H9 (cell line): ENCODE results near the gene PCDHB12. TPM values are rescaled to one million over a fixed set of nuclear protein-coding genes. Genes with fewer than 3 reads are reported as not detected.

Source experiments
- DNase-seq: peaks from one replicate; pipeline ENCODE4 v3.0.0-alpha.2; 2017
- H2AFZ ChIP-seq: one replicate; pipeline ENCODE4 v1.6.1; 2013; ENCODE audit warnings: mild to moderate bottlenecking, low read length, control low read depth, moderate library complexity
- H2AK5ac ChIP-seq: 2 replicates; pipeline ENCODE4 v1.6.1; 2013; ENCODE audit warnings: low read length, control low read depth, mixed read lengths; ENCODE audit not compliant: insufficient read length
- H2BK120ac ChIP-seq: one replicate; pipeline ENCODE4 v1.6.1; 2013; ENCODE audit warnings: low read depth, mild to moderate bottlenecking, low read length, control low read depth, inconsistent platforms; ENCODE audit not compliant: poor library complexity, severe bottlenecking
- H2BK12ac ChIP-seq: 2 replicates; pipeline ENCODE4 v1.6.1; 2013; ENCODE audit warnings: low read length, control low read depth, mixed read lengths, low read depth; ENCODE audit not compliant: insufficient read length
- H2BK15ac ChIP-seq: 2 replicates; pipeline ENCODE4 v1.6.1; 2013; ENCODE audit warnings: low read depth, low read length, control low read depth
- H2BK20ac ChIP-seq: one replicate; pipeline ENCODE4 v1.6.1; 2013; ENCODE audit warnings: low read depth, mild to moderate bottlenecking, low read length, control low read depth, inconsistent platforms; ENCODE audit not compliant: poor library complexity, severe bottlenecking
- H2BK5ac ChIP-seq: 2 replicates; pipeline ENCODE4 v1.6.1; 2013; ENCODE audit warnings: low read length, control low read depth, mixed read lengths; ENCODE audit not compliant: insufficient read length
- H3K14ac ChIP-seq: 2 replicates; pipeline ENCODE4 v1.6.1; 2013; ENCODE audit warnings: low read length, control low read depth; ENCODE audit not compliant: insufficient read depth
- H3K18ac ChIP-seq: 2 replicates; pipeline ENCODE4 v1.6.1; 2013; ENCODE audit warnings: low read depth, mild to moderate bottlenecking, mixed read lengths, low read length, control low read depth; ENCODE audit not compliant: insufficient read length
- H3K23ac ChIP-seq: 2 replicates; pipeline ENCODE4 v1.6.1; 2013; ENCODE audit warnings: low read length, control low read depth, mixed read lengths, low read depth; ENCODE audit not compliant: insufficient read length
- H3K23me2 ChIP-seq: 2 replicates; pipeline ENCODE4 v1.6.1; 2013; ENCODE audit warnings: low read depth, mild to moderate bottlenecking, mixed read lengths, low read length, control low read depth; ENCODE audit not compliant: insufficient read length, poor library complexity, severe bottlenecking
- H3K27ac ChIP-seq: 2 replicates; pipeline ENCODE4 v1.5.1; 2013; ENCODE audit warnings: low read length, control low read depth, mixed read lengths, low read depth; ENCODE audit not compliant: insufficient read length
- H3K27me3 ChIP-seq: 2 replicates; pipeline ENCODE4 v1.6.1; 2013; ENCODE audit warnings: low read length, control low read depth, inconsistent platforms; ENCODE audit not compliant: insufficient read depth
- H3K4ac ChIP-seq: 2 replicates; pipeline ENCODE4 v1.6.1; 2013; ENCODE audit warnings: low read depth, mild to moderate bottlenecking, control low read depth, inconsistent platforms, low read length, moderate library complexity
- H3K4me1 ChIP-seq: 2 replicates; pipeline ENCODE4 v1.6.1; 2013; ENCODE audit warnings: low read length, control low read depth, inconsistent platforms; ENCODE audit not compliant: insufficient read depth
- H3K4me2 ChIP-seq: 2 replicates; pipeline ENCODE4 v1.6.1; 2013; ENCODE audit warnings: low read length, control low read depth, mixed read lengths; ENCODE audit not compliant: insufficient read length, insufficient read depth
- H3K56ac ChIP-seq: 2 replicates; pipeline ENCODE4 v1.6.1; 2013; ENCODE audit warnings: low read depth, mild to moderate bottlenecking, mixed read lengths, low read length, control low read depth; ENCODE audit not compliant: insufficient read length
- H3K79me1 ChIP-seq: 2 replicates; pipeline ENCODE4 v1.6.1; 2013; ENCODE audit warnings: low read depth, mild to moderate bottlenecking, moderate library complexity, low read length, control low read depth, inconsistent platforms; ENCODE audit not compliant: insufficient read depth, poor library complexity, severe bottlenecking
- H3K79me2 ChIP-seq: 2 replicates; pipeline ENCODE4 v1.6.1; 2013; ENCODE audit warnings: low read length, control low read depth, inconsistent platforms; ENCODE audit not compliant: insufficient read depth
- H3K9ac ChIP-seq: 2 replicates; pipeline ENCODE4 v1.6.1; 2013; ENCODE audit warnings: low read length, control low read depth, mixed read lengths; ENCODE audit not compliant: insufficient read length; ENCODE audit errors: extremely low read depth
- H3K9me3 ChIP-seq: one replicate; pipeline ENCODE4 v1.6.1; 2013; ENCODE audit warnings: low read depth, low read length, inconsistent platforms; ENCODE audit not compliant: control insufficient read depth
- H3T11ph ChIP-seq: one replicate; pipeline ENCODE4 v1.6.1; 2013; ENCODE audit warnings: mild to moderate bottlenecking, low read length, control low read depth, inconsistent platforms
- H4K20me1 ChIP-seq: one replicate; pipeline ENCODE4 v1.6.1; 2013; ENCODE audit not compliant: control insufficient read depth, insufficient read length, insufficient read depth
- H4K5ac ChIP-seq: 2 replicates; pipeline ENCODE4 v1.6.1; 2013; ENCODE audit warnings: low read depth, mild to moderate bottlenecking, mixed read lengths, low read length, control low read depth; ENCODE audit not compliant: insufficient read length
- H4K8ac ChIP-seq: replicated peaks from 2 replicates; pipeline ENCODE4 v1.6.1; 2013; ENCODE audit warnings: low read length, control low read depth, mixed read lengths, low read depth; ENCODE audit not compliant: insufficient read length
- H4K91ac ChIP-seq: 2 replicates; pipeline ENCODE4 v1.6.1; 2013; ENCODE audit warnings: low read depth, mild to moderate bottlenecking, moderate library complexity, mixed read lengths, low read length, control low read depth; ENCODE audit not compliant: insufficient read length
- H3K27ac Mint-ChIP-seq, 3 experiments: 2 replicates in 2 of 3; 3 replicates in 1 of 3; pipeline ENCODE4 v1.8.0; 2020 to 2021; ENCODE audit warnings: mixed read lengths in 3 of 3, mild to moderate bottlenecking in 1 of 3, moderate library complexity in 1 of 3
- H3K27me3 Mint-ChIP-seq: 2 replicates; pipeline ENCODE4 v1.8.0; 2021; ENCODE audit warnings: low read depth, mild to moderate bottlenecking, moderate library complexity, mixed read lengths
- H3K36me3 Mint-ChIP-seq, 3 experiments: 2 replicates in 2 of 3; 3 replicates in 1 of 3; pipeline ENCODE4 v1.8.0; 2020 to 2021; ENCODE audit warnings: low read depth in 3 of 3, mixed read lengths in 3 of 3; ENCODE audit not compliant: insufficient read depth in 1 of 3
- H3K4me1 Mint-ChIP-seq, 2 experiments: 2 replicates each; pipeline ENCODE4 v1.8.0; 2020; ENCODE audit warnings: mixed read lengths in 2 of 2
- H3K4me3 Mint-ChIP-seq, 2 experiments: 2 replicates in 1 of 2; 3 replicates in 1 of 2; pipeline ENCODE4 v1.8.0; 2020 to 2021; ENCODE audit warnings: mild to moderate bottlenecking in 2 of 2, mixed read lengths in 2 of 2, moderate library complexity in 1 of 2
- H3K9me3 Mint-ChIP-seq, 2 experiments: 2 replicates in 1 of 2; 3 replicates in 1 of 2; pipeline ENCODE4 v1.8.0; 2020; ENCODE audit warnings: mild to moderate bottlenecking in 2 of 2, mixed read lengths in 2 of 2, moderate library complexity in 1 of 2
- total RNA-seq: library from RNA; stranded (reverse); gene quantifications from 2 replicates; pipeline ENCODE4 v1.2.1, GENCODE V29; 2021
- TF ChIP-seq, protein P1 (sequence below): fragments of 200-600 bp; sonication (generic); conservative IDR thresholded peaks from 3 replicates; pipeline ENCODE4 v1.8.0; 2021; ENCODE audit warnings: antibody characterized with exemption, mild to moderate bottlenecking

PCDHB12 gene
- total RNA-seq, 1 experiment from 2014 or later = 3.1 TPM

DNA sequence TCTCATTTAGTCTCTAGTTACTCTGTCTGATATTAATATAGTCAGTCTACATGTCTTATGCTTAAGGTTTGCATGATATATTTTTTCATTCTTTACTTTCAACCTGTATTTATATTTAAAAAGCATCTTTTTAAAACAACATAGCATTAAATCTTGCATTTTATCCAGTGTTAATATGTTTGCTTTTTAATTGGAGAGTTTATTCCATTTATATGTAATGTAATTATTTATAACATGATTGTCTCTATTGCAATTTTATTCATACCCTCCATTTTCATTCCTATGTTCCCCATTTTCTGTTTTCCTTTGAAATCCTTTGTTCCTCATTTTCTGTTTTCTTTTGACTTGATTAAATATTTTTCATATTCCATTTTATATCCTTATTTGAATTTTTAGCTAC, 49.9 kb downstream of the PCDHB12 start:
- no peak overlapping the region for H2AK5ac ChIP-seq
- no peak for DNase-seq
- no peak overlapping the region for H2BK15ac ChIP-seq
- no peaks in the 10 kb centered on the region for H3K27me3 ChIP-seq
- H3K4ac ChIP-seq = no peak overlapping the region
- no peak overlapping the region for H2AFZ ChIP-seq
- no peaks in the 10 kb centered on the region for H3K4me1 Mint-ChIP-seq
- no peak overlapping the region for H3K4me3 Mint-ChIP-seq
- H4K8ac ChIP-seq = no peak overlapping the region
- H3K4me2 ChIP-seq = no peak overlapping the region
- H4K20me1 ChIP-seq = no peaks in the 10 kb centered on the region
- H3K56ac ChIP-seq = no peak overlapping the region
- H2BK120ac ChIP-seq = no peak overlapping the region
- peaks cover 88 to 97% of the 10 kb centered on the region in 2 experiments for H3K9me3 Mint-ChIP-seq
- H3K23ac ChIP-seq = no peak overlapping the region
- H3K27ac ChIP-seq = no peak overlapping the region
- peaks cover 55% of the 10 kb centered on the region for H3K9me3 ChIP-seq
- H3K4me1 ChIP-seq = no peaks in the 10 kb centered on the region
- no peak overlapping the region for H3K14ac ChIP-seq
- H3K27me3 Mint-ChIP-seq = peaks cover 1% of the 10 kb centered on the region; the same call in 1 of the 2 replicates
- no peak overlapping the region for H2BK5ac ChIP-seq
- H3K36me3 Mint-ChIP-seq = peaks cover 15 to 68% (median 50%) of the 10 kb centered on the region in 3 experiments
- H3K79me1 ChIP-seq = no peaks in the 10 kb centered on the region
- H3K23me2 ChIP-seq = no peaks in the 10 kb centered on the region
- no peak overlapping the region for H4K5ac ChIP-seq
- no peak overlapping the region for H2BK20ac ChIP-seq
- TF ChIP-seq, protein P1, sequence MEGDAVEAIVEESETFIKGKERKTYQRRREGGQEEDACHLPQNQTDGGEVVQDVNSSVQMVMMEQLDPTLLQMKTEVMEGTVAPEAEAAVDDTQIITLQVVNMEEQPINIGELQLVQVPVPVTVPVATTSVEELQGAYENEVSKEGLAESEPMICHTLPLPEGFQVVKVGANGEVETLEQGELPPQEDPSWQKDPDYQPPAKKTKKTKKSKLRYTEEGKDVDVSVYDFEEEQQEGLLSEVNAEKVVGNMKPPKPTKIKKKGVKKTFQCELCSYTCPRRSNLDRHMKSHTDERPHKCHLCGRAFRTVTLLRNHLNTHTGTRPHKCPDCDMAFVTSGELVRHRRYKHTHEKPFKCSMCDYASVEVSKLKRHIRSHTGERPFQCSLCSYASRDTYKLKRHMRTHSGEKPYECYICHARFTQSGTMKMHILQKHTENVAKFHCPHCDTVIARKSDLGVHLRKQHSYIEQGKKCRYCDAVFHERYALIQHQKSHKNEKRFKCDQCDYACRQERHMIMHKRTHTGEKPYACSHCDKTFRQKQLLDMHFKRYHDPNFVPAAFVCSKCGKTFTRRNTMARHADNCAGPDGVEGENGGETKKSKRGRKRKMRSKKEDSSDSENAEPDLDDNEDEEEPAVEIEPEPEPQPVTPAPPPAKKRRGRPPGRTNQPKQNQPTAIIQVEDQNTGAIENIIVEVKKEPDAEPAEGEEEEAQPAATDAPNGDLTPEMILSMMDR = no peak
- H3T11ph ChIP-seq = no peak overlapping the region
- H3K9ac ChIP-seq = no peak overlapping the region
- H4K91ac ChIP-seq = no peak overlapping the region
- H3K79me2 ChIP-seq = no peaks in the 10 kb centered on the region
- no peak overlapping the region for H3K27ac Mint-ChIP-seq
- H2BK12ac ChIP-seq = no peak overlapping the region
- no peak overlapping the region for H3K18ac ChIP-seq
